ENCODE measurements around the gene NIM1K.
"Not testable (repeated sequence)": the region's sequence is repeated elsewhere in the genome, so short reads cannot be mapped to it uniquely, and the experiment has no call there.

Gene NIM1K

GRCh38 chr5:43287493-43287892 is 95.5 kb downstream of the NIM1K start:
- DNase-seq = no peak

GRCh38 chr5:43288269-43288831 is 96.3 kb downstream of the NIM1K start:
- DNase-seq = no peak

GRCh38 chr5:43290726-43291125 is 98.7 kb downstream of the NIM1K start:
- no peak for DNase-seq

- DNase-seq = peak; percentile 76
Measured at GRCh38 chr5:43294226-43294625, 102.2 kb downstream of the NIM1K start.

- no peak for DNase-seq
Measured at GRCh38 chr5:43295202-43295601, 103.2 kb downstream of the NIM1K start.

GRCh38 chr5:43296835-43297234 is 104.8 kb downstream of the NIM1K start:
- DNase-seq = no peak

GRCh38 chr5:43298443-43298842 is 106.4 kb downstream of the NIM1K start:
- no peak for DNase-seq

- DNase-seq = no peak
Measured at GRCh38 chr5:43300112-43300511, 108.1 kb downstream of the NIM1K start.

- no peak for DNase-seq
Measured at GRCh38 chr5:43301653-43302091, 109.6 kb downstream of the NIM1K start.

GRCh38 chr5:43302481-43302880 is 110.5 kb downstream of the NIM1K start:
- DNase-seq = no peak

- no peak for DNase-seq
Measured at GRCh38 chr5:43303242-43303641, 111.2 kb downstream of the NIM1K start.

- no peak for DNase-seq
Measured at GRCh38 chr5:43304525-43304924, 112.5 kb downstream of the NIM1K start.

- DNase-seq = peak; percentile 70
Measured at GRCh38 chr5:43305948-43306565, 114.0 kb downstream of the NIM1K start.

GRCh38 chr5:43306954-43307353 is 114.9 kb downstream of the NIM1K start:
- DNase-seq = not testable (repeated sequence)

- DNase-seq = no peak
Measured at GRCh38 chr5:43309122-43309521, 117.1 kb downstream of the NIM1K start.

GRCh38 chr5:43309637-43310036 is 117.6 kb downstream of the NIM1K start:
- DNase-seq = no peak

- no peak for DNase-seq
Measured at GRCh38 chr5:43312076-43312661, 120.1 kb downstream of the NIM1K start.

GRCh38 chr5:43312699-43313034 is 120.6 kb downstream of the NIM1K start:
- peak; percentile 39 for DNase-seq

GRCh38 chr5:43313035-43313853 is 121.2 kb downstream of the NIM1K start, which contains the start of gene HMGCS1:
TSS of gene HMGCS1 (minus strand) at chr5:43313412. CDS start at chr5:43298965, 14,447 bp downstream.
- DNase-seq = peak; percentile 100

- no peak for DNase-seq
Measured at GRCh38 chr5:43313854-43314457, 121.9 kb downstream of the NIM1K start.

- DNase-seq = no peak
Measured at GRCh38 chr5:43314724-43315123, 122.7 kb downstream of the NIM1K start.

GRCh38 chr5:43315263-43315662 is 123.2 kb downstream of the NIM1K start:
- peak; percentile 39 for DNase-seq

- DNase-seq = no peak
Measured at GRCh38 chr5:43315682-43316081, 123.7 kb downstream of the NIM1K start.

Data from EL (cell line).